Measurements from ENCODE around the gene RUVBL2. TPM values are rescaled to one million over a fixed set of nuclear protein-coding genes. Genes with fewer than 3 reads are reported as not detected.

The RUVBL2 gene
- total RNA-seq, 2 donors from 2014 or later, result 110 to 126 TPM

GRCh38 chr19:48977061-48977460, 16.6 kb upstream of the RUVBL2 start:
- no peaks in the 10 kb centered on the region for H3K9me3 ChIP-seq
- H3K27ac ChIP-seq, result no peak overlapping the region
- no peaks in the 10 kb centered on the region for H3K4me1 ChIP-seq (replicated peaks)
- TF ChIP-seq CTCF (IDR thresholded peaks at IDR 0.05), result no peak
- no peak overlapping the region for H3K4me3 ChIP-seq
- no peaks in the 10 kb centered on the region for H3K27me3 ChIP-seq (replicated peaks; ENCODE audit: insufficient read depth)
- WGBS, result 66% methylated on average over 2 of the region's 2 CpGs
- intact Hi-C loops (cut with DNase I), result no loop called here
- no peak for DNase-seq (ENCODE audit: low spot score)
- peaks cover 0 to 10% of the 10 kb centered on the region in 2 donors for H3K36me3 ChIP-seq

GRCh38 chr19:48982280-48982679, 11.4 kb upstream of the RUVBL2 start:
- 89% methylated on average over 9 of the region's 9 CpGs for WGBS
- no peaks in the 10 kb centered on the region for H3K9me3 ChIP-seq
- intact Hi-C loops (cut with DNase I), result no loop called here
- no peak for TF ChIP-seq POLR2AphosphoS5 (IDR thresholded peaks at IDR 0.05)
- TF ChIP-seq POLR2A (IDR thresholded peaks at IDR 0.05), result no peak
- no peak for TF ChIP-seq CTCF (IDR thresholded peaks at IDR 0.05)
- no peak overlapping the region for H3K4me3 ChIP-seq
- no peak overlapping the region for H3K27ac ChIP-seq
- no peaks in the 10 kb centered on the region for H3K4me1 ChIP-seq (replicated peaks)
- H3K27me3 ChIP-seq (replicated peaks; ENCODE audit: insufficient read depth), result no peaks in the 10 kb centered on the region
- DNase-seq (ENCODE audit: low spot score), result no peak
- H3K36me3 ChIP-seq, result peaks cover 0 to 4% of the 10 kb centered on the region in 2 donors

- peaks cover 0 to 4% of the 10 kb centered on the region in 2 donors for H3K36me3 ChIP-seq
- H3K9me3 ChIP-seq, result no peaks in the 10 kb centered on the region
- no peak overlapping the region for H3K27ac ChIP-seq
- intact Hi-C loops (cut with DNase I), result no loop called here
- 96% methylated on average over 13 of the region's 13 CpGs for WGBS
- H3K4me1 ChIP-seq (replicated peaks), result peaks cover 2% of the 10 kb centered on the region
- H3K4me3 ChIP-seq, result no peak overlapping the region
- no peaks in the 10 kb centered on the region for H3K27me3 ChIP-seq (replicated peaks; ENCODE audit: insufficient read depth)
- DNase-seq (ENCODE audit: low spot score), result no peak
- TF ChIP-seq POLR2A (IDR thresholded peaks at IDR 0.05) (no peak), POLR2AphosphoS5 (IDR thresholded peaks at IDR 0.05) (no peak), CTCF (IDR thresholded peaks at IDR 0.05) (no peak)
These were observed 8.0 kb upstream of the RUVBL2 start for GRCh38 chr19:48985711-48986110.

- TF ChIP-seq POLR2A (IDR thresholded peaks at IDR 0.05) (no peak), CTCF (IDR thresholded peaks at IDR 0.05) (no peak), POLR2AphosphoS5 (IDR thresholded peaks at IDR 0.05) (no peak)
- intact Hi-C loops (cut with DNase I), result no loop called here
- Histone ChIP-seq H3K27me3 (replicated peaks; ENCODE audit: insufficient read depth) (no peaks in the 10 kb centered on the region), H3K27ac (no peak overlapping the region), H3K9me3 (no peaks in the 10 kb centered on the region), H3K4me3 (no peak overlapping the region), H3K4me1 (replicated peaks) (peaks cover 7% of the 10 kb centered on the region), H3K36me3 (peaks cover 0 to 4% of the 10 kb centered on the region in 2 donors)
- 90% methylated on average over 3 of the region's 3 CpGs for WGBS
- DNase-seq (ENCODE audit: low spot score), result no peak
These were observed 7.5 kb upstream of the RUVBL2 start for GRCh38 chr19:48986211-48986610.

- Histone ChIP-seq H3K27me3 (replicated peaks; ENCODE audit: insufficient read depth) (no peaks in the 10 kb centered on the region), H3K9me3 (no peaks in the 10 kb centered on the region), H3K27ac (no peak overlapping the region), H3K4me1 (replicated peaks) (peaks cover 13% of the 10 kb centered on the region), H3K4me3 (no peak overlapping the region), H3K36me3 (peaks cover 0 to 4% of the 10 kb centered on the region in 2 donors)
- intact Hi-C loops (cut with DNase I), result no loop called here
- no peak for DNase-seq (ENCODE audit: low spot score)
- 86% methylated on average over 7 of the region's 7 CpGs for WGBS
- no peak for TF ChIP-seq POLR2A (IDR thresholded peaks at IDR 0.05)
- no peak for TF ChIP-seq POLR2AphosphoS5 (IDR thresholded peaks at IDR 0.05)
- no peak for TF ChIP-seq CTCF (IDR thresholded peaks at IDR 0.05)
These were observed 6.4 kb upstream of the RUVBL2 start for GRCh38 chr19:48987323-48987722.

All from prostate gland (tissue), 2 donors.